NCI-H748 treated with DMSO at 0.1 percent for 48 hours (cell line): ENCODE data around the gene GNPDA1.

Source experiments
- DNase-seq: peaks from one replicate; lab custom pipeline; 2025; lab: John Stamatoyannopoulos, UW

The GNPDA1 gene

GRCh38 chr5:141992349-141992963, 20.4 kb downstream of the GNPDA1 start:
- DNase-seq, result peak; percentile 48

- no peak for DNase-seq
Observed at GRCh38 chr5:141989720-141990119, 23.1 kb downstream of the GNPDA1 start.

GRCh38 chr5:141986072-141986471, 26.8 kb downstream of the GNPDA1 start:
- no peak for DNase-seq

GRCh38 chr5:141982626-141983025, 30.2 kb downstream of the GNPDA1 start:
- DNase-seq, result no peak

- no peak for DNase-seq
Observed at GRCh38 chr5:141978389-141978788, 34.4 kb downstream of the GNPDA1 start.

- DNase-seq, result no peak
Observed at GRCh38 chr5:141976176-141976575, 36.7 kb downstream of the GNPDA1 start.

GRCh38 chr5:141973871-141974595, 38.8 kb downstream of the GNPDA1 start:
- DNase-seq, result no peak

- DNase-seq, result no peak
Observed at GRCh38 chr5:141969783-141970771, 42.8 kb downstream of the GNPDA1 start.

GRCh38 chr5:141968914-141969608, 43.8 kb downstream of the GNPDA1 start, which contains the start of gene RNF14:
TSS of gene RNF14 (plus strand) at chr5:141969105. CDS start at chr5:141973589, 4,484 bp downstream.
- DNase-seq, result peak; percentile 68

- DNase-seq, result no peak
Observed at GRCh38 chr5:141966963-141967333, 45.9 kb downstream of the GNPDA1 start.

- DNase-seq, result no peak
Observed at GRCh38 chr5:141966275-141966962, 46.4 kb downstream of the GNPDA1 start.

GRCh38 chr5:141965071-141965470, 47.8 kb downstream of the GNPDA1 start:
- DNase-seq, result no peak

- DNase-seq, result no peak
Observed at GRCh38 chr5:141963701-141964100, 49.1 kb downstream of the GNPDA1 start.

GRCh38 chr5:141961466-141961865, 51.4 kb downstream of the GNPDA1 start:
- no peak for DNase-seq

- peak; percentile 72 for DNase-seq
Observed at GRCh38 chr5:141960449-141961323, 52.1 kb downstream of the GNPDA1 start.

- DNase-seq, result no peak
Observed at GRCh38 chr5:141960018-141960417, 52.8 kb downstream of the GNPDA1 start.

GRCh38 chr5:141958546-141959172, 54.2 kb downstream of the GNPDA1 start:
- DNase-seq, result no peak

- peak; percentile 3 for DNase-seq
Observed at GRCh38 chr5:141958113-141958512, 54.7 kb downstream of the GNPDA1 start, which contains the start of gene PCDH12. TSS of gene PCDH12 (minus strand) at chr5:141958202. CDS start at chr5:141957851, 351 bp downstream.

GRCh38 chr5:141957367-141957996, 55.3 kb downstream of the GNPDA1 start:
- DNase-seq, result no peak
